IMR-90 (cell line): ENCODE measurements around the gene TMPRSS7. TPM values are rescaled to one million over a fixed set of nuclear protein-coding genes. Genes with fewer than 3 reads are reported as not detected.
A peak's percentile ranks its signal among the peaks of the same experiment; 100 is the strongest.

Experiments
- ATAC-seq: fragments of 200-7000 bp; cut with Tn5 transposase; 2 replicates; pipeline ENCODE4 v1.9.1; 2020; ENCODE audit warnings: low read depth, mild to moderate bottlenecking, moderate library complexity
- BruUV-seq: library from RNA; stranded (reverse); fragments of 400-500 nt; replicated peaks from 2 replicates; lab custom pipeline; 2021; lab: Mats Ljungman, UMichigan
- CTCF ChIA-PET: fragments of 300-600 bp; formaldehyde crosslinking; extraction: SDS; loops from one replicate; lab custom pipeline; 2021; ENCODE audit warnings: antibody characterized with exemption; lab: Yijun Ruan, JAX
- POLR2A ChIA-PET: fragments of 300-600 bp; sonication (Branson Sonifier 250); formaldehyde crosslinking; loops from one replicate; lab custom pipeline; 2022; ENCODE audit warnings: antibody characterized with exemption; ENCODE audit not compliant: unreplicated experiment; lab: Charles Lee
- DNase-seq: peaks from one replicate; pipeline ENCODE4 v3.0.0; 2013
- H2AFZ ChIP-seq: replicated peaks from 2 replicates; pipeline ENCODE3; 2013; ENCODE audit warnings: low read length, mild to moderate bottlenecking; ENCODE audit not compliant: poor library complexity
- H2AK5ac ChIP-seq: 2 replicates; pipeline ENCODE4 v1.6.1; 2013; ENCODE audit warnings: low read depth, low read length, inconsistent platforms
- H2AK9ac ChIP-seq: replicated peaks from 2 replicates; pipeline ENCODE3; 2013; ENCODE audit warnings: mild to moderate bottlenecking, low read depth, low read length, moderate library complexity; ENCODE audit not compliant: poor library complexity
- H2BK120ac ChIP-seq: 2 replicates; pipeline ENCODE4 v1.6.1; 2013; ENCODE audit warnings: low read depth, low read length, inconsistent platforms
- H2BK15ac ChIP-seq: 3 replicates; pipeline ENCODE4 v1.6.1; 2013; ENCODE audit warnings: low read depth, low read length, inconsistent platforms
- H2BK20ac ChIP-seq: 2 replicates; pipeline ENCODE4 v1.6.1; 2013; ENCODE audit warnings: low read depth, mild to moderate bottlenecking, inconsistent platforms, low read length, moderate library complexity
- H2BK5ac ChIP-seq: 2 replicates; pipeline ENCODE4 v1.6.1; 2013; ENCODE audit warnings: mild to moderate bottlenecking, low read depth, low read length, inconsistent platforms; ENCODE audit not compliant: poor library complexity, severe bottlenecking
- H3K14ac ChIP-seq: replicated peaks from 2 replicates; pipeline ENCODE4 v1.6.1; 2013; ENCODE audit warnings: low read depth, low read length, inconsistent platforms
- H3K18ac ChIP-seq: 2 replicates; pipeline ENCODE4 v1.6.1; 2013; ENCODE audit warnings: low read depth, low read length, control low read depth
- H3K23ac ChIP-seq: 2 replicates; pipeline ENCODE4 v1.6.1; 2013; ENCODE audit warnings: low read depth, low read length, inconsistent platforms
- H3K27ac ChIP-seq: 2 replicates; pipeline ENCODE4 v1.5.1; 2013; ENCODE audit warnings: mild to moderate bottlenecking, control low read depth, low read length; ENCODE audit not compliant: insufficient read depth
- H3K27me3 ChIP-seq: 2 replicates; pipeline ENCODE4 v1.6.1; 2013; ENCODE audit warnings: low read length; ENCODE audit not compliant: control insufficient read depth, insufficient read depth
- H3K36me3 ChIP-seq: 2 replicates; pipeline ENCODE4 v1.6.1; 2013; ENCODE audit warnings: low read length, mixed read lengths; ENCODE audit not compliant: control insufficient read depth, insufficient read depth
- H3K4ac ChIP-seq: 2 replicates; pipeline ENCODE4 v1.6.1; 2013; ENCODE audit warnings: low read depth, low read length, inconsistent platforms
- H3K4me1 ChIP-seq: 2 replicates; pipeline ENCODE4 v1.6.1; 2013; ENCODE audit warnings: low read length, mixed read lengths; ENCODE audit not compliant: control insufficient read depth, insufficient read depth
- H3K4me2 ChIP-seq: 2 replicates; pipeline ENCODE4 v1.6.1; 2013; ENCODE audit warnings: low read depth, mild to moderate bottlenecking, control low read depth, low read length, moderate library complexity
- H3K4me3 ChIP-seq: 2 replicates; pipeline ENCODE4 v1.5.1; 2013; ENCODE audit warnings: low read depth, mild to moderate bottlenecking, control low read depth, low read length, moderate library complexity; ENCODE audit not compliant: insufficient read depth
- H3K56ac ChIP-seq: 2 replicates; pipeline ENCODE4 v1.6.1; 2013; ENCODE audit warnings: low read length, inconsistent platforms; ENCODE audit not compliant: insufficient read depth; ENCODE audit errors: extremely low read depth
- H3K79me1 ChIP-seq, 2 experiments: 2 replicates each; pipeline ENCODE4 v1.6.1; 2013; ENCODE audit warnings: low read length in 2 of 2, inconsistent platforms in 1 of 2, low read depth in 1 of 2
- H3K9ac ChIP-seq: 2 replicates; pipeline ENCODE4 v1.6.1; 2013; ENCODE audit warnings: low read depth, low read length, control low read depth
- H3K9me1 ChIP-seq: 2 replicates; pipeline ENCODE4 v1.6.1; 2013; ENCODE audit warnings: low read length, inconsistent platforms; ENCODE audit not compliant: insufficient read depth
- H3K9me3 ChIP-seq: 2 replicates; pipeline ENCODE4 v1.6.1; 2013; ENCODE audit warnings: low read length; ENCODE audit not compliant: control insufficient read depth, insufficient read depth
- H4K20me1 ChIP-seq: 2 replicates; pipeline ENCODE4 v1.6.1; 2013; ENCODE audit warnings: low read length, inconsistent platforms; ENCODE audit not compliant: insufficient read depth
- H4K5ac ChIP-seq: 2 replicates; pipeline ENCODE4 v1.6.1; 2013; ENCODE audit warnings: mild to moderate bottlenecking, low read depth, low read length, control low read depth
- H4K8ac ChIP-seq, 2 experiments: 2 replicates each; pipeline ENCODE4 v1.6.1; 2013; ENCODE audit warnings: low read depth in 2 of 2, low read length in 2 of 2, control low read depth in 1 of 2, inconsistent platforms in 1 of 2
- H4K91ac ChIP-seq: 2 replicates; pipeline ENCODE4 v1.6.1; 2013; ENCODE audit warnings: low read depth, low read length, inconsistent platforms; ENCODE audit not compliant: insufficient read depth
- FOS ChIP-seq: fragments of 150-350 bp; IDR thresholded peaks from 2 replicates; pipeline ENCODE4 v1.6.1; 2016; ENCODE audit warnings: low read depth, low read length
- MAFK ChIP-seq: IDR thresholded peaks from 2 replicates; pipeline ENCODE4 v1.6.1; 2012; ENCODE audit warnings: low read depth, low read length, improper control_type of control experiment
- RCOR1 ChIP-seq: IDR thresholded peaks from 2 replicates; pipeline ENCODE4 v1.6.1; 2012; ENCODE audit warnings: mild to moderate bottlenecking, low read length, improper control_type of control experiment; ENCODE audit not compliant: insufficient replicate concordance
- WGBS, 2 experiments: methylation state at CpG; one replicate each; pipeline versions ENCODE4 v1.1.5 to v1.1.7; 2013; ENCODE audit warnings: missing lambda C conversion rate in 2 of 2; ENCODE audit not compliant: insufficient read length in 1 of 2; ENCODE audit errors: extremely low coverage in 2 of 2; 5-methylcytosine and 5-hydroxymethylcytosine counted together
- dilution Hi-C: fragments of 300-500 bp; cut with HindIII; formaldehyde crosslinking; loops from one replicate; pipeline ENCODE4 v1.14.3; 2018; ENCODE audit warnings: low sequenced_read_pairs; ENCODE audit not compliant: unreplicated experiment
- in situ Hi-C: fragments of 300-500 bp; cut with MboI; formaldehyde crosslinking; loops from 3 replicates; pipeline ENCODE4 v1.14.3; 2019; ENCODE audit warnings: low sequenced_read_pairs, inconsistent platforms, mixed read lengths
- intact Hi-C: fragments of 100-400 bp; cut with micrococcal nuclease; formaldehyde crosslinking; loops from 2 replicates; pipeline ENCODE4 v1.10.0; 2022
- polyA plus RNA-seq, 3 experiments: library from polyadenylated mRNA; depleted of rRNA; stranded (reverse); fragments of >200 nt; gene quantifications; 2 replicates each; pipeline ENCODE4 v1.2.3, GENCODE V29; 2012; ENCODE audit warnings: low replicate concordance in 1 of 3
- total RNA-seq: library from RNA; depleted of rRNA; stranded (reverse); fragments of >200 nt; gene quantifications from 2 replicates; pipeline ENCODE4 v1.2.3, GENCODE V29; 2012

The TMPRSS7 gene
- total and polyA plus RNA-seq, 2 of the 4 experiments (the other 2 are of a cell fraction): 0.07 TPM; not detected in 1

- Histone ChIP-seq H2BK20ac (no peak overlapping the region), H3K4me3 (no peak overlapping the region), H3K18ac (no peak overlapping the region), H3K36me3 (peaks cover 3% of the 10 kb centered on the region; the same call in 1 of the 2 replicates), H3K27ac (no peak overlapping the region), H3K23ac (no peak overlapping the region), H2AK9ac (no peak overlapping the region), H4K5ac (no peak overlapping the region), H4K20me1 (no peaks in the 10 kb centered on the region), H3K4me2 (no peak overlapping the region), H3K9me1 (peaks cover 15% of the 10 kb centered on the region), H2AK5ac (no peak overlapping the region), H2BK120ac (no peak overlapping the region), H2BK15ac (no peak overlapping the region), H3K9me3 (no peaks in the 10 kb centered on the region), H4K91ac (no peak overlapping the region), H4K8ac (no peak overlapping the region), H3K56ac (no peak overlapping the region), H3K9ac (no peak overlapping the region), H3K14ac (no peak overlapping the region), H3K79me1 (peaks cover 7 to 42% of the 10 kb centered on the region in 2 experiments; a peak in 3 of 4 replicates), H3K27me3 (no peaks in the 10 kb centered on the region), H2BK5ac (no peak overlapping the region), H3K4me1 (peaks cover 4% of the 10 kb centered on the region), H2AFZ (no peak overlapping the region), H3K4ac (no peak overlapping the region)
- DNase-seq (no peak), ATAC-seq (no peak)
- intact Hi-C loops: no loop called here
- BruUV-seq: no TSS peak
- dilution Hi-C loops: no loop called here
- WGBS, 2 experiments: no CpG with 5 or more reads among the region's 2 CpGs
- ChIA-PET POLR2A (no interaction called here), CTCF (no interaction called here)
- TF ChIP-seq MAFK (peak; percentile 87), RCOR1 (no peak), FOS (no peak)
- in situ Hi-C loops: no loop called here
Measured at GRCh38 chr3:112104774-112105173, 70.2 kb downstream of the TMPRSS7 start.
